Esophagus muscularis mucosa (tissue), 4 donors: ENCODE results near the gene ZNF185. TPM values are rescaled to one million over a fixed set of nuclear protein-coding genes. Genes with fewer than 3 reads are reported as not detected.

Experiments used
- DNase-seq: peaks from one replicate; pipeline ENCODE4 v3.0.0-alpha.2; 2017; ENCODE audit errors: extremely low spot score
- H3K27ac ChIP-seq, 4 donors: fragments of 200-600 bp; sonication (generic); replicated peaks in 1 of 4; 1 replicate in 3 of 4; 2 replicates in 1 of 4; pipeline ENCODE4 v1.5.1; 2016 to 2019; ENCODE audit warnings: mild to moderate bottlenecking in 1 of 4
- H3K27me3 ChIP-seq, 4 donors: fragments of 200-600 bp; sonication (generic); one replicate each; pipeline versions ENCODE4 v1.5.1 to v1.6.0; 2016 to 2019
- H3K36me3 ChIP-seq, 4 donors: fragments of 200-600 bp; sonication (generic); one replicate each; pipeline ENCODE4 v1.5.1; 2016 to 2019
- H3K4me1 ChIP-seq, 4 donors: fragments of 200-600 bp; sonication (generic); one replicate each; pipeline ENCODE4 v1.5.1; 2016 to 2019
- H3K4me3 ChIP-seq, 4 donors: fragments of 200-600 bp; sonication (generic); 1 replicate in 2 of 4; 2 replicates in 2 of 4; pipeline ENCODE4 v1.5.1; 2016 to 2019; ENCODE audit warnings: mild to moderate bottlenecking in 4 of 4, moderate library complexity in 1 of 4
- H3K9me3 ChIP-seq, 4 donors: fragments of 200-600 bp; sonication (generic); 1 replicate in 3 of 4; 2 replicates in 1 of 4; pipeline ENCODE4 v1.5.1; 2016 to 2019
- EP300 ChIP-seq: sonication (generic); formaldehyde crosslinking; IDR thresholded peaks from one replicate; pipeline ENCODE4 v1.6.1; 2017; ENCODE audit warnings: antibody characterized with exemption
- POLR2A ChIP-seq: fragments of 450-650 bp; IDR thresholded peaks from one replicate; pipeline ENCODE4 v1.6.1; 2017; ENCODE audit warnings: antibody characterized with exemption, moderate library complexity, mild to moderate bottlenecking, low read depth
- POLR2AphosphoS5 ChIP-seq, 2 donors: sonication (generic); formaldehyde crosslinking; IDR thresholded peaks; one replicate each; pipeline ENCODE4 v1.6.1; 2017; ENCODE audit warnings: antibody characterized with exemption in 2 of 2
- WGBS: methylation state at CpG from one replicate; pipeline ENCODE4 v1.1.5; 2018; 5-methylcytosine and 5-hydroxymethylcytosine counted together
- intact Hi-C: fragments of 100-400 bp; cut with DNase I; formaldehyde crosslinking; loops from one replicate; pipeline ENCODE4 v1.15.1; 2023
- total RNA-seq, 4 donors: library from RNA; depleted of rRNA; stranded (reverse); fragments of >200 nt; gene quantifications; one replicate each; pipeline versions ENCODE4 v1.1.0 to v1.2.1, GENCODE V29; 2016
- TF ChIP-seq, protein P1 (sequence below), 3 experiments: fragments of 200-600 bp in 2 of 3; fragments of 450-650 bp in 1 of 3; sonication (generic) in 2 of 3; IDR thresholded peaks; one replicate each; pipeline ENCODE4 v1.5.1; 2017 to 2019; ENCODE audit warnings: antibody characterized with exemption in 3 of 3, mild to moderate bottlenecking in 2 of 3, moderate library complexity in 1 of 3

Gene ZNF185
- total RNA-seq, 4 donors from 2014 or later: 2.5 to 3.7 (median 3.0) TPM

DNA sequence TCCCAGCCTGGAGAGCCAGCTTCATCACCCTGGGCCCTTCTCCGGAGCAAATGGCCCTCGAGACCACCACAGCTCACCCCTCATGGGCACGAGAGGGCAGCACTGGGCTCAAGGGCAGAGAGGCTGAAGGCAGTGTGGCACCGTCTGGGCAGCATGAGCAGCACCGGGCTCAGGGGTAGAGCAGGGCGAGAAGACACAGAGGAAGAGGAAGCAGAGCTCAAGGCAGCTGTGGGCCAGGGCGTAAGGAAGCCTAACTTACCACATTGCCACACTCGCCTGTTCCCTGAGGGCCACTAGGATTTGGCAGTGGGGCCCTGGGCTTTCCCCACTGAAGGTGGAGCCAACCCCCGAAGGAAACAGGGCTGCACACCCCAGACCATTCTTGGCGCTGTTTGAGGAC is 15.5 kb downstream of the ZNF185 start:
- WGBS: 79% methylated on average over 8 of the region's 10 CpGs
- no peak overlapping the region for H3K27ac ChIP-seq
- H3K27me3 ChIP-seq: no peaks in the 10 kb centered on the region
- intact Hi-C loops: no loop called here
- no peak for DNase-seq
- H3K4me1 ChIP-seq: no peaks in the 10 kb centered on the region
- no peak overlapping the region for H3K4me3 ChIP-seq
- H3K36me3 ChIP-seq: no peaks in the 10 kb centered on the region
- TF ChIP-seq EP300 (no peak), POLR2A (no peak), POLR2AphosphoS5 (IDR thresholded peaks at IDR 0.05) (no peak)
- TF ChIP-seq, protein P1, sequence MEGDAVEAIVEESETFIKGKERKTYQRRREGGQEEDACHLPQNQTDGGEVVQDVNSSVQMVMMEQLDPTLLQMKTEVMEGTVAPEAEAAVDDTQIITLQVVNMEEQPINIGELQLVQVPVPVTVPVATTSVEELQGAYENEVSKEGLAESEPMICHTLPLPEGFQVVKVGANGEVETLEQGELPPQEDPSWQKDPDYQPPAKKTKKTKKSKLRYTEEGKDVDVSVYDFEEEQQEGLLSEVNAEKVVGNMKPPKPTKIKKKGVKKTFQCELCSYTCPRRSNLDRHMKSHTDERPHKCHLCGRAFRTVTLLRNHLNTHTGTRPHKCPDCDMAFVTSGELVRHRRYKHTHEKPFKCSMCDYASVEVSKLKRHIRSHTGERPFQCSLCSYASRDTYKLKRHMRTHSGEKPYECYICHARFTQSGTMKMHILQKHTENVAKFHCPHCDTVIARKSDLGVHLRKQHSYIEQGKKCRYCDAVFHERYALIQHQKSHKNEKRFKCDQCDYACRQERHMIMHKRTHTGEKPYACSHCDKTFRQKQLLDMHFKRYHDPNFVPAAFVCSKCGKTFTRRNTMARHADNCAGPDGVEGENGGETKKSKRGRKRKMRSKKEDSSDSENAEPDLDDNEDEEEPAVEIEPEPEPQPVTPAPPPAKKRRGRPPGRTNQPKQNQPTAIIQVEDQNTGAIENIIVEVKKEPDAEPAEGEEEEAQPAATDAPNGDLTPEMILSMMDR (IDR thresholded peaks at IDR 0.05): no peak
- H3K9me3 ChIP-seq: no peaks in the 10 kb centered on the region

DNA sequence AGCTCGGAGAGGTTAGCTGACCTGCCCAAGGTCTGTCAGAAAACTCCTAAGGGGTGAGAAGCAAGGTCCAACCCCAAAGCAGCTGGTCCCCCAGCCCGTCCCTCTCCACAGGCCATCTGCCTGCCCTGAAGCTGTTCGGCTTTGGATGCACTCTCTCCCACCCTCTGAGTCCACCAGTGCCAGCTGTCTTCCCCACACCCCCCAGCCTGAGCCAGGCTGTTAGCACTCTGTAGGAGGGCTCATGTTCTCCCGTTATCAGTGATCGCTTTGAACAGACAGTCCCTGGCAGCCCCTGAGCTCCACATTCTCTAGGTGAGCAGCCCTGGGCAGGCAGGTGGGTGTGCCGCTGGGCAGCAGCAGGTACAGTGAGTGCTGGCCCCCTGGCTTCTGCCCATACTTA is 16.0 kb downstream of the ZNF185 start:
- DNase-seq: no peak
- Histone ChIP-seq H3K36me3 (no peaks in the 10 kb centered on the region), H3K4me1 (no peaks in the 10 kb centered on the region), H3K27ac (no peak overlapping the region), H3K27me3 (no peaks in the 10 kb centered on the region), H3K4me3 (no peak overlapping the region), H3K9me3 (no peaks in the 10 kb centered on the region)
- no peak for TF ChIP-seq EP300
- no peak for TF ChIP-seq POLR2A
- TF ChIP-seq, protein P1 (IDR thresholded peaks at IDR 0.05): no peak
- intact Hi-C loops: no loop called here
- WGBS: 79% methylated on average over 4 of the region's 6 CpGs

DNA sequence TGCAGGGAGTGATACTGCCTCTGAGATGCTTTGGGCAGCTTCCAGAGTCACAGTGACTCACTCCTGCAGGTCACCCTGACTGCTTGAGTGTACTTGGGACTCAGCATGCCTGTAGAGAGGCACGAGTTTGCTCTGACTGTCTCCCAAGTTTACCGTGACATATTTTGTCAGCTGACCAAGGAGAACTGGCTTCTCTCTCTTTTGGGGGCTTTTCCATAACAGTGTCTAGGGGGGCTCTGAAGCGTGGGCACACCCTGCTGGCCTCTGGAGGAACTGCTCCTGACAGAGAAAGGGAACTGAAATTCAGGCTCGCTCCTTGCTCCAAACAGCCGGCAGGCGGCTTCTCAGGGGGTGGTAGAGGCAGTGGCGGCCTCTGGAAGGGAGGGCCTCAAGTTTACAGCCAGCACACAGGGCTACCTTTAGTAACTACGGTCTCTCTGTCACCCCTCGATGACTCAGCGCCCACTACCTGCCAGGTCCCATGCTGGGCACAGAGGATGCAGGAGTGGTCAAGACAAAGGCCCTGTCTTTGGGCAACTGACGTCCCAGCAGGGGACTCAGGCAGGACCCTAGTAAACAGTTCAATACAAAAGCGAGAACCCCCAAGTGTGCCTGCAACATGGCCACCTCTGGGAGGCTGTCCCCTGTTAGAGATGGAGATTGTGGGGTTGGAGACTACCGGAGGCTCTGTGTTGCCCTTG is 17.8 kb downstream of the ZNF185 start:
- no peaks in the 10 kb centered on the region for H3K4me1 ChIP-seq
- 31% methylated on average over 10 of the region's 13 CpGs for WGBS
- H3K36me3 ChIP-seq: no peaks in the 10 kb centered on the region
- H3K9me3 ChIP-seq: no peaks in the 10 kb centered on the region
- H3K4me3 ChIP-seq: no peak overlapping the region
- no peak overlapping the region for H3K27ac ChIP-seq
- TF ChIP-seq, protein P1 (IDR thresholded peaks at IDR 0.05): peak in 2 of 3 experiments; percentile 15 to 41
- no peak for TF ChIP-seq POLR2A
- no peak for DNase-seq
- intact Hi-C loops: no loop called here
- no peaks in the 10 kb centered on the region for H3K27me3 ChIP-seq

DNA sequence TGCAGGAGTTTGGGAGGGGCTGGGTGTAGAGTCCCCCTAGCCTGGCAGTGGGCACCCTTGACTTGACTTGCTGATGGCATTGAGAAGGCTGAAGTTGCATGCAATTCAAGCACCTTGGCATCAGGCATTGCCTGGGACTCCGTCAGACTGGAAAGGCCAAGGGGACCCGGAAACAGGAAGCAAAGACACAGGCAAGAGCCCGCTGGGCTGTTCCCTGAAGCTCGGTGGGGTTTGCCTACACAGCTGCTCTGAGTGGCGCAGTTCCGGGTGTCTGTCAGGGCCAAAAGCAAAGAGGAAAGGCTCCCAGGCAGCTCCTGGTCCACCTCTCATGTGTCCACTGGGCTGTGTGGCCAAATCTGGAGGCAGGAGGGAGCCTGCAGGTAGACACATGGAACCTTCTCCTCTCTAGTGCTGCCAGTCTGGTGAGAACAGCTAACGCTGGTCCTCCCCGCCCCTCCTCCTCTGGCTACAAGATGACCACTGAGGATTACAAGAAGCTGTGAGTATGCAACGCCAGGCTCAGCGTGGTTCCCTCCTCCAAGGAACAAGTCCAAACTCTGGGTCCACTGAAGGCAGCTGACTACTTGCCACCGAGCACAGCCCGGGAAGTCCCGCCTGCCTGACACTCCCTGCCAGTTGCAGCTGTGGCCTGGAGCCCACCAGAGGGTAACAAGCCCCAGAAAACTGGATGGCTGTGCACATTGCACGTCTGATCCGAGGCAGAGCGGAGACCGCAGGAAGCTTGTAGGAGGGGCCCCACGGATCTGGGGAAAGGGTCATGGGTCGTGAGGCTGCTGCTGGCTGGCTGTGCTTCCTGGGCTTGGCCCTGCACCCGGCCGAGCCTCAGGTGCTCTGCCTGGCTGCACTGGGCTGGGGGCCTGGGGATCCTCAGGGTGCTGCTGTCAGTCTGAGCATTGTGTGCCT is 20.1 kb downstream of the ZNF185 start:
- no peaks in the 10 kb centered on the region for H3K4me1 ChIP-seq
- no peaks in the 10 kb centered on the region for H3K27me3 ChIP-seq
- WGBS: 77% methylated on average over 11 of the region's 21 CpGs
- no peak for TF ChIP-seq EP300
- TF ChIP-seq, protein P1 (IDR thresholded peaks at IDR 0.05): no peak
- no peak for TF ChIP-seq POLR2AphosphoS5 (IDR thresholded peaks at IDR 0.05)
- no peak for TF ChIP-seq POLR2A
- H3K27ac ChIP-seq: no peak overlapping the region
- H3K9me3 ChIP-seq: no peaks in the 10 kb centered on the region
- H3K36me3 ChIP-seq: no peaks in the 10 kb centered on the region
- no peak for DNase-seq
- no peak overlapping the region for H3K4me3 ChIP-seq
- intact Hi-C loops: no loop called here
